H1 (cell line): ENCODE measurements around the gene C4B. TPM values are rescaled to one million over a fixed set of nuclear protein-coding genes. Genes with fewer than 3 reads are reported as not detected.

ENCODE experiments used
- CTCF ChIA-PET: fragments of 300-600 bp; sonication (Branson Sonifier 250); formaldehyde crosslinking; loops from one replicate; lab custom pipeline; 2021; ENCODE audit not compliant: partially characterized antibody; lab: Charles Lee
- POLR2A ChIA-PET: fragments of 300-600 bp; sonication (Branson Sonifier 250); formaldehyde crosslinking; loops from one replicate; lab custom pipeline; 2021; ENCODE audit warnings: inconsistent platforms; ENCODE audit not compliant: partially characterized antibody; lab: Charles Lee
- DNase-seq, 2 experiments: peaks; one replicate each; pipeline versions ENCODE4 v3.0.0 to v3.0.0-alpha.2; 2010 to 2022; ENCODE audit warnings: low spot score in 2 of 2, low read depth in 1 of 2, mixed read lengths in 1 of 2
- FAIRE-seq: peaks from 2 replicates; lab custom pipeline; 2011; peaks lifted over from hg19 to GRCh38; lab: Jason Lieb, UNC
- H2AFZ ChIP-seq: 2 replicates; pipeline ENCODE4 v1.8.1; 2012; ENCODE audit warnings: low read length, inconsistent platforms
- H2AK5ac ChIP-seq: 2 replicates; pipeline ENCODE4 v1.6.1; 2013; ENCODE audit warnings: low read depth, low read length
- H2BK120ac ChIP-seq: replicated peaks from 2 replicates; pipeline ENCODE3; 2013; ENCODE audit warnings: low read depth, low read length, inconsistent platforms
- H2BK12ac ChIP-seq: 2 replicates; pipeline ENCODE4 v1.6.1; 2013; ENCODE audit warnings: low read depth, low read length
- H2BK15ac ChIP-seq: 2 replicates; pipeline ENCODE4 v1.6.1; 2013; ENCODE audit warnings: low read length
- H2BK20ac ChIP-seq: 2 replicates; pipeline ENCODE4 v1.6.1; 2013; ENCODE audit warnings: low read length
- H2BK5ac ChIP-seq: 2 replicates; pipeline ENCODE4 v1.6.1; 2013; ENCODE audit warnings: low read depth, low read length
- H3K14ac ChIP-seq: 2 replicates; pipeline ENCODE4 v1.6.1; 2013; ENCODE audit warnings: inconsistent platforms; ENCODE audit not compliant: insufficient read length
- H3K18ac ChIP-seq: 2 replicates; pipeline ENCODE4 v1.6.1; 2013; ENCODE audit warnings: low read length; ENCODE audit errors: extremely low read depth
- H3K23ac ChIP-seq: 2 replicates; pipeline ENCODE4 v1.6.1; 2013; ENCODE audit warnings: inconsistent platforms; ENCODE audit not compliant: insufficient read length
- H3K23me2 ChIP-seq: 2 replicates; pipeline ENCODE4 v1.6.1; 2013; ENCODE audit warnings: low read depth, low read length
- H3K27ac ChIP-seq: 2 replicates; pipeline ENCODE4 v1.6.1; 2011; ENCODE audit warnings: low read depth, low read length, inconsistent platforms
- H3K27me3 ChIP-seq, 4 experiments: replicated peaks in 1 of 4; 1 replicate in 1 of 4; 2 replicates in 3 of 4; pipeline versions ENCODE4 v1.6.1 to v1.8.1; 2011 to 2013; ENCODE audit warnings: low read length in 3 of 4, mild to moderate bottlenecking in 3 of 4, inconsistent platforms in 2 of 4, mixed read lengths in 2 of 4, moderate library complexity in 1 of 4; ENCODE audit not compliant: control insufficient read depth in 3 of 4, insufficient read depth in 3 of 4; ENCODE audit errors: extremely low read depth in 1 of 4
- H3K36me3 ChIP-seq, 4 experiments: 2 replicates each; pipeline versions ENCODE4 v1.6.1 to v1.8.1; 2011 to 2013; ENCODE audit warnings: mild to moderate bottlenecking in 4 of 4, low read length in 3 of 4, moderate library complexity in 2 of 4, control low read depth in 1 of 4, inconsistent platforms in 1 of 4; ENCODE audit not compliant: insufficient read depth in 4 of 4, control insufficient read depth in 2 of 4
- H3K4ac ChIP-seq: replicated peaks from 2 replicates; pipeline ENCODE3; 2013; ENCODE audit warnings: low read length, low read depth, mixed read lengths, inconsistent platforms; ENCODE audit not compliant: insufficient read length
- H3K4me1 ChIP-seq, 4 experiments: replicated peaks in 1 of 4; 1 replicate in 1 of 4; 2 replicates in 3 of 4; pipeline versions ENCODE4 v1.6.1 to v1.8.1; 2011 to 2013; ENCODE audit warnings: low read length in 3 of 4, inconsistent platforms in 2 of 4, mixed read lengths in 1 of 4; ENCODE audit not compliant: insufficient read depth in 4 of 4, control insufficient read depth in 3 of 4
- H3K4me2 ChIP-seq, 2 experiments: 2 replicates each; pipeline versions ENCODE4 v1.6.1 to v1.8.1; 2011 to 2013; ENCODE audit warnings: low read depth in 2 of 2, low read length in 2 of 2, control low read depth in 1 of 2, inconsistent platforms in 1 of 2, mild to moderate bottlenecking in 1 of 2; ENCODE audit not compliant: insufficient read depth in 1 of 2
- H3K4me3 ChIP-seq, 4 experiments: fragments of 200-600, 300-600 bp in 1 of 4; sonication (generic), shearing (Covaris generic), sonication (Bioruptor Twin) in 1 of 4; 2 replicates each; pipeline versions ENCODE4 v1.5.1 to v1.8.1; 2011 to 2016; ENCODE audit warnings: low read length in 4 of 4, low read depth in 3 of 4, control low read depth in 2 of 4, inconsistent platforms in 2 of 4, mild to moderate bottlenecking in 2 of 4, mixed read lengths in 1 of 4, moderate library complexity in 1 of 4; ENCODE audit not compliant: insufficient read depth in 2 of 4; ENCODE audit errors: extremely low read depth in 1 of 4
- H3K56ac ChIP-seq: replicated peaks from 2 replicates; pipeline ENCODE3; 2013; ENCODE audit warnings: low read depth, mild to moderate bottlenecking, mixed read lengths, low read length, inconsistent platforms; ENCODE audit not compliant: insufficient read length
- H3K79me1 ChIP-seq: 2 replicates; pipeline ENCODE4 v1.6.1; 2013; ENCODE audit warnings: low read depth, low read length, control low read depth
- H3K79me2 ChIP-seq, 2 experiments: 2 replicates each; pipeline versions ENCODE4 v1.6.1 to v1.8.1; 2012 to 2013; ENCODE audit warnings: low read length in 2 of 2, mild to moderate bottlenecking in 2 of 2, inconsistent platforms in 1 of 2; ENCODE audit not compliant: insufficient read depth in 2 of 2, control insufficient read depth in 1 of 2
- H3K9ac ChIP-seq, 4 experiments: replicated peaks in 1 of 4; 1 replicate in 1 of 4; 2 replicates in 3 of 4; pipeline versions ENCODE4 v1.6.1 to v1.8.1; 2011 to 2013; ENCODE audit warnings: low read depth in 3 of 4, low read length in 3 of 4, control low read depth in 2 of 4, mild to moderate bottlenecking in 2 of 4, moderate library complexity in 2 of 4, inconsistent platforms in 1 of 4; ENCODE audit errors: extremely low read depth in 1 of 4
- H3K9me3 ChIP-seq, 2 experiments: 2 replicates each; pipeline versions ENCODE4 v1.6.1 to v1.8.1; 2012 to 2013; ENCODE audit warnings: mild to moderate bottlenecking in 2 of 2, moderate library complexity in 2 of 2, control low read depth in 1 of 2, inconsistent platforms in 1 of 2, low read depth in 1 of 2, low read length in 1 of 2, mixed read lengths in 1 of 2; ENCODE audit not compliant: insufficient read depth in 2 of 2
- H4K20me1 ChIP-seq, 2 experiments: replicated peaks in 1 of 2; 2 replicates each; pipeline versions ENCODE3 to v1.8.1; 2011 to 2013; ENCODE audit warnings: inconsistent platforms in 2 of 2, low read length in 2 of 2, mild to moderate bottlenecking in 1 of 2; ENCODE audit not compliant: insufficient read depth in 2 of 2, control insufficient read depth in 1 of 2
- H4K5ac ChIP-seq: 2 replicates; pipeline ENCODE4 v1.6.1; 2013; ENCODE audit warnings: low read length, low read depth, mixed read lengths, inconsistent platforms; ENCODE audit not compliant: insufficient read length
- H4K8ac ChIP-seq: 2 replicates; pipeline ENCODE4 v1.8.0; 2013; ENCODE audit warnings: mild to moderate bottlenecking, moderate library complexity, low read length, inconsistent platforms; ENCODE audit not compliant: insufficient read depth; ENCODE audit errors: extremely low read depth
- H4K91ac ChIP-seq: replicated peaks from 2 replicates; pipeline ENCODE3; 2013; ENCODE audit warnings: low read length, mixed read lengths, inconsistent platforms; ENCODE audit not compliant: insufficient read length
- BRCA1 ChIP-seq: IDR thresholded peaks from 2 replicates; pipeline ENCODE4 v1.6.1; 2012; ENCODE audit warnings: low read depth, low read length, improper control_type of control experiment
- EP300 ChIP-seq, 2 experiments: IDR thresholded peaks; 1 replicate in 1 of 2; 2 replicates in 1 of 2; pipeline ENCODE4 v1.6.1; 2011 to 2012; ENCODE audit warnings: low read depth in 2 of 2, low read length in 2 of 2, mild to moderate bottlenecking in 2 of 2, borderline replicate concordance in 1 of 2, inconsistent platforms in 1 of 2, moderate library complexity in 1 of 2
- KDM4A ChIP-seq: IDR thresholded peaks from one replicate; pipeline ENCODE4 v1.7.1; 2012; ENCODE audit warnings: low read depth, mild to moderate bottlenecking, moderate library complexity, low read length, inconsistent platforms; ENCODE audit not compliant: severe bottlenecking
- MAX ChIP-seq: IDR thresholded peaks from 2 replicates; pipeline ENCODE4 v1.6.1; 2012; ENCODE audit warnings: inconsistent platforms
- NANOG ChIP-seq: IDR thresholded peaks from 2 replicates; pipeline ENCODE4 v1.6.1; 2011; ENCODE audit warnings: low read length, low read depth, mild to moderate bottlenecking, inconsistent platforms; ENCODE audit not compliant: insufficient read depth, poor library complexity, severe bottlenecking
- PHF8 ChIP-seq: fragments of 200-600 bp; sonication (generic); conservative IDR thresholded peaks from 2 replicates; pipeline ENCODE4 v1.7.1; 2012; ENCODE audit warnings: low read depth, mild to moderate bottlenecking, inconsistent platforms, low read length, moderate library complexity
- RBBP5 ChIP-seq: IDR thresholded peaks from 2 replicates; pipeline ENCODE4 v1.7.1; 2012; ENCODE audit warnings: low read depth, mild to moderate bottlenecking, inconsistent platforms, low read length, moderate library complexity, borderline replicate concordance
- SAP30 ChIP-seq: fragments of 300-600 bp; sonication (generic); IDR thresholded peaks from 2 replicates; pipeline ENCODE4 v1.7.1; 2012; ENCODE audit warnings: low read length, moderate library complexity, mild to moderate bottlenecking, inconsistent platforms; ENCODE audit not compliant: insufficient read depth, insufficient replicate concordance
- SIX5 ChIP-seq: IDR thresholded peaks from 2 replicates; pipeline ENCODE4 v1.6.1; 2011; ENCODE audit warnings: mild to moderate bottlenecking, low read depth, low read length
- TAF7 ChIP-seq: optimal IDR thresholded peaks from 2 replicates; pipeline ENCODE3; 2011; ENCODE audit warnings: low read depth, mild to moderate bottlenecking, inconsistent platforms, low read length, moderate library complexity, borderline replicate concordance
- WGBS, 2 experiments: shearing (Covaris generic) in 1 of 2; methylation state at CpG; one replicate each; pipeline versions ENCODE4 v1.1.6 to v1.1.7; 2013 to 2015; ENCODE audit warnings: low lambda C conversion rate in 2 of 2, mixed read lengths in 2 of 2, inconsistent platforms in 1 of 2, low coverage in 1 of 2, missing lambda C conversion rate in 1 of 2; ENCODE audit not compliant: insufficient replicate concordance in 2 of 2, insufficient coverage in 1 of 2, insufficient read length in 1 of 2; ENCODE audit errors: extremely low coverage in 1 of 2, missing lambda C conversion rate in 1 of 2; 5-methylcytosine and 5-hydroxymethylcytosine counted together
- polyA plus RNA-seq, 7 experiments: library from polyadenylated mRNA; depleted of rRNA in 3 of 7; stranded (reverse) in 5 of 7; unstranded in 2 of 7; fragments of >200 nt in 5 of 7; fragments of 200-250 nt in 2 of 7; gene quantifications; 1 replicate in 5 of 7; 2 replicates in 1 of 7; 4 replicates in 1 of 7; pipeline versions ENCODE4 v1.2.1 to v1.2.3, GENCODE V29; 2011 to 2013; ENCODE audit warnings: missing spikeins in 2 of 7, mixed read lengths in 2 of 7
- total RNA-seq: library from RNA; stranded (reverse); fragmentation: NEBNext Ultra II Directional; extraction: Animal tissue kit (Norgen Biotek cat#: 25700); gene quantifications from 2 replicates; pipeline ENCODE4 v1.2.1, GENCODE V29; 2021

The C4B gene
- total and polyA plus RNA-seq, 2 of the 8 experiments (the other 6 are each of a cell fraction or from before 2014, with no cell fraction given): 0.74 to 3.5 TPM

DNA sequence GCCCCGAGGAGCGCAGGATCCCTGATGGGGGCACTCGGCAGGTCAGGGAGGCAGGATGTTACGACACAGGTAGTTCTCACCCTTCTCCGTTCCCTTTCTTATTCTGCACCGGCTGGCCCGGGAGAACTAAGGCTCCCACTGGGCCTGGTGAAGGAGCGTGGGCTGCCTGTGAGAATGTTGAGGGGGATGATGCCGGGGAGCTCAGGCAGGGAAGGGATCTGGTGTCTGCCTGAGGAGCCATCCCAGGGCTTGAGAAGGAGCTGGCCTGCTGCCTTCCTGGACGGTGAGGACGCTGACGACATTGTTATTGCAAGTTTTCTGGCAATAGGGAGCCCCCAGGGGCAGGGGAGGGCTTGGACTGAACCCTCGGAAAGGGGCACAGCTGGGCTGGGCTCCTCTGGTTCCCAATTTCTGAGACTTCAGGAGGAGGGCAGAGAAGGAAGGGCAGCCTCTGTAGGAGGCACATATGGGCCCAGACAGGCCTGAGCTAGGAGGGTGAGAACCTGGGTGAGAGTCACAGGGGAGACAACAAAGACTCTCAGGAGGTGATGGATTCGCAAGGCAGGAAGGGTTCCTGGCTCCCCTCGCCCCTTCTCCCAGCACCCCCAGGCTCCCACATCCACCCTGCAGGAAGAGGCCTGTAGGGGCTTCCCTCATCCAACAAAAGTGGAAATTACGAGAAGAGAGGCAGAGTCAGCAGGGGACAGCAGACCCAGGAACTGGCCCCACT is 56.4 kb downstream of the C4B start:
- Histone ChIP-seq H3K9ac (no peak overlapping the region), H3K4ac (no peak overlapping the region), H4K20me1 (no peaks in the 10 kb centered on the region), H4K91ac (no peak overlapping the region), H2AFZ (no peak overlapping the region), H3K56ac (no peak overlapping the region), H3K14ac (no peak overlapping the region), H3K79me2 (no peaks in the 10 kb centered on the region), H2BK120ac (no peak overlapping the region), H3K79me1 (no peaks in the 10 kb centered on the region), H3K23me2 (no peaks in the 10 kb centered on the region), H3K4me3 (no peak overlapping the region), H3K27ac (no peak overlapping the region), H3K9me3 (no peaks in the 10 kb centered on the region), H2AK5ac (no peak overlapping the region), H4K5ac (no peak overlapping the region), H3K4me1 (peaks cover 0 to 8% (median 5%) of the 10 kb centered on the region in 4 experiments; a peak in 6 of 7 replicates), H2BK5ac (no peak overlapping the region), H3K36me3 (no peaks in the 10 kb centered on the region), H2BK12ac (no peak overlapping the region), H3K23ac (no peak overlapping the region), H3K18ac (no peak overlapping the region; the same call in 1 of the 2 replicates), H3K27me3 (no peaks in the 10 kb centered on the region; a peak in 1 of 7 replicates), H4K8ac (no peak overlapping the region; the same call in 1 of the 2 replicates), H2BK15ac (no peak overlapping the region), H3K4me2 (no peak overlapping the region), H2BK20ac (no peak overlapping the region)
- DNase-seq: no peak
- CTCF ChIA-PET: interaction anchor here (1.1 to 2.6 kb wide), 7 partner anchors 12 to 238 kb away, joined by 3 to 13 read pairs (median 3); no protein-coding TSS in a partner anchor
- POLR2A ChIA-PET: interaction anchor here (0.9 to 2.1 kb wide), 6 partner anchors 17 to 125 kb away, joined by 3 to 7 read pairs (median 4); partner anchors contain the start of gene PRRT1
- no peak for FAIRE-seq
- WGBS, 2 experiments: 73% methylated on average over 15 of the region's 16 CpGs; no CpG with 5 or more reads in 1 of the 2 experiments
- TF ChIP-seq SIX5 (no peak), MAX (no peak), PHF8 (no peak), SAP30 (no peak), EP300 (IDR thresholded peaks at IDR 0.05; ENCODE audit: borderline replicate concordance in 1 of 2, low read depth in 2 of 2, low read length in 2 of 2) (no peak), KDM4A (no peak), RBBP5 (no peak), BRCA1 (no peak), TAF7 (no peak), NANOG (no peak)
